ENCODE measurements around the gene CCDC33. TPM values are rescaled to one million over a fixed set of nuclear protein-coding genes. Genes with fewer than 3 reads are reported as not detected.

Gene CCDC33
- total RNA-seq, result 0.32 and 0.63 TPM in 2 replicates
- polyA plus RNA-seq, result 0.86 and 1.3 TPM in 2 replicates

DNA sequence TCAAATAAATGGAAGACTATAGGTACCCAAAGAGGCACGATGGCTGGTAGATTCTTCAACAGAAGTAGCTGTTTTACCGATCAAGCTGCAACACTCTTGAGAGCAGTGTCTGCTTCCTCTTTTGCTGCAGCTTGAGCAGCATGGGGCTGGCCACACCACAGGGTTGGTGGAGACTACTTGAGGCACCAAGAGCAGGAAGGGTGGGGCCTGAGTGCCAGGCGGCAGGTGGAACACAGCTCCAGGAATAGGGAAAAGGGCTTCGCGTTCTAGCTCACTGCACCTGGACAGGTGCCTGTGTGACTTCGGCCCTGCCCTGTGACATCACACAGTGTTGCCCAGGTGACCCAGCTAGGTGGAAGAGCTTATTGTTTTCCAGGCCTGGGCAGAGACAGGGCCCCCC lies at the start of gene CCDC33:
Gene CCDC33 (plus strand): TSS at position 365 of the 400 bp plus-strand sequence. CDS start 394 bp downstream, outside the sequence.
- Histone ChIP-seq H3K4me3 (no peak within 1 kb of the TSS), H4K20me1 (ENCODE audit: insufficient read depth, poor library complexity, severe bottlenecking) (no peaks in the 10 kb centered on the region), H3K79me2 (no peaks in the 10 kb centered on the region), H3K27ac (no peak within 1 kb of the TSS), H3K27me3 (no peaks in the 10 kb centered on the region), H3K9me3 (ENCODE audit: low read depth) (no peaks in the 10 kb centered on the region), H3K36me3 (replicated peaks; ENCODE audit: insufficient read depth, low read depth) (no peaks in the 10 kb centered on the region), H2AFZ (no peak within 1 kb of the TSS), H3K9me2 (replicated peaks; ENCODE audit: insufficient read depth) (no peaks in the 10 kb centered on the region), H3K4me2 (no peak within 1 kb of the TSS), H3K4me1 (ENCODE audit: insufficient read depth) (peaks cover 4% of the 10 kb centered on the region)
- no peak for TF ChIP-seq EZH2phosphoT487 (IDR thresholded peaks at IDR 0.05; ENCODE audit: low read depth, severe bottlenecking, unreplicated experiment)
- TF ChIP-seq CTCF (IDR thresholded peaks at IDR 0.05; ENCODE audit: poor library complexity), result no peak
- TF ChIP-seq EZH2 (IDR thresholded peaks at IDR 0.05; ENCODE audit: borderline replicate concordance), result no peak
- WGBS (ENCODE audit: low lambda C conversion rate, missing lambda C conversion rate), result 92% methylated on average over 6 of the region's 6 CpGs
- DNase-seq (ENCODE audit: low spot score), result no peak

GRCh38 chr15:74188216-74188615 lies 47.9 kb upstream of the CCDC33 start:
- no peak for DNase-seq (ENCODE audit: low spot score)
- no peaks in the 10 kb centered on the region for H3K36me3 ChIP-seq (replicated peaks; ENCODE audit: insufficient read depth, low read depth)
- H3K27ac ChIP-seq, result no peak overlapping the region
- TF ChIP-seq EZH2 (IDR thresholded peaks at IDR 0.05; ENCODE audit: borderline replicate concordance), result no peak
- TF ChIP-seq EZH2phosphoT487 (IDR thresholded peaks at IDR 0.05; ENCODE audit: low read depth, severe bottlenecking, unreplicated experiment), result no peak
- no peak for TF ChIP-seq CTCF (IDR thresholded peaks at IDR 0.05; ENCODE audit: poor library complexity)
- no peak overlapping the region for H3K4me2 ChIP-seq
- no peak overlapping the region for H3K4me3 ChIP-seq
- no peaks in the 10 kb centered on the region for H3K27me3 ChIP-seq
- H3K9me3 ChIP-seq (ENCODE audit: low read depth), result no peaks in the 10 kb centered on the region
- no peaks in the 10 kb centered on the region for H3K9me2 ChIP-seq (replicated peaks; ENCODE audit: insufficient read depth)
- H3K4me1 ChIP-seq (ENCODE audit: insufficient read depth), result no peaks in the 10 kb centered on the region
- no peak overlapping the region for H2AFZ ChIP-seq
- 86% methylated on average over 11 of the region's 11 CpGs for WGBS (ENCODE audit: low lambda C conversion rate, missing lambda C conversion rate)
- H3K79me2 ChIP-seq, result no peaks in the 10 kb centered on the region
- H4K20me1 ChIP-seq (ENCODE audit: insufficient read depth, poor library complexity, severe bottlenecking), result no peaks in the 10 kb centered on the region

DNA sequence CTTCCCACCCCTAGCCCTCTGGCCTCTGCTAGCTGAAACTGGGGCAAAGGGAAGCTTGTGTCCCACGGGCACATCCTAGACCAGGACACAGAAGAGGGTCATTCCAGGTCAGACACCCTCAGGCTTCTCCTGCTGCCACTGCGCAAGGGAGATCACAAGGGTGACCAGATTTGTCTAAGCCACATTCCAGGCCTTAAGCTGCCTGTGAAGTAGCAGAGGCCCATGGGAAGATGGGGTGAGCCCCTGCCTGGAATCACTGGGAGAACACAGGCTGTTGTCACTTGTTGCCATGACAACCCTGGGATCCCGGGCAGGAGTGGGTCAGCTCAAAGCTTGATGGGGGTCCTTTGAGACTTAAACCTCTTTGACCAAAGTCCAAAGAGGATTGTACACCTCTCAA lies 44.3 kb upstream of the CCDC33 start:
- TF ChIP-seq EZH2 (IDR thresholded peaks at IDR 0.05; ENCODE audit: borderline replicate concordance) (no peak), CTCF (IDR thresholded peaks at IDR 0.05; ENCODE audit: poor library complexity) (no peak), EZH2phosphoT487 (IDR thresholded peaks at IDR 0.05; ENCODE audit: low read depth, severe bottlenecking, unreplicated experiment) (no peak)

GRCh38 chr15:74192751-74193150 lies 43.4 kb upstream of the CCDC33 start:
- Histone ChIP-seq H3K9me2 (replicated peaks; ENCODE audit: insufficient read depth) (no peaks in the 10 kb centered on the region), H3K27ac (no peak overlapping the region), H2AFZ (no peak overlapping the region), H3K9me3 (ENCODE audit: low read depth) (no peaks in the 10 kb centered on the region), H4K20me1 (ENCODE audit: insufficient read depth, poor library complexity, severe bottlenecking) (no peaks in the 10 kb centered on the region), H3K4me2 (no peak overlapping the region), H3K4me1 (ENCODE audit: insufficient read depth) (peaks cover 12% of the 10 kb centered on the region), H3K79me2 (peaks cover 3% of the 10 kb centered on the region), H3K4me3 (no peak overlapping the region), H3K27me3 (no peaks in the 10 kb centered on the region), H3K36me3 (replicated peaks; ENCODE audit: insufficient read depth, low read depth) (no peaks in the 10 kb centered on the region)
- TF ChIP-seq EZH2phosphoT487 (IDR thresholded peaks at IDR 0.05; ENCODE audit: low read depth, severe bottlenecking, unreplicated experiment) (no peak), EZH2 (IDR thresholded peaks at IDR 0.05; ENCODE audit: borderline replicate concordance) (no peak)
- DNase-seq (ENCODE audit: low spot score), result no peak
- 88% methylated on average over 5 of the region's 5 CpGs for WGBS (ENCODE audit: low lambda C conversion rate, missing lambda C conversion rate)

More for the DNA sequence above, 44.3 kb upstream of the CCDC33 start:
- Histone ChIP-seq H3K4me2 (no peak overlapping the region), H2AFZ (no peak overlapping the region), H3K27ac (no peak overlapping the region), H3K36me3 (replicated peaks; ENCODE audit: insufficient read depth, low read depth) (no peaks in the 10 kb centered on the region), H3K9me2 (replicated peaks; ENCODE audit: insufficient read depth) (no peaks in the 10 kb centered on the region), H3K79me2 (no peaks in the 10 kb centered on the region), H3K4me1 (ENCODE audit: insufficient read depth) (peaks cover 12% of the 10 kb centered on the region), H3K9me3 (ENCODE audit: low read depth) (no peaks in the 10 kb centered on the region), H4K20me1 (ENCODE audit: insufficient read depth, poor library complexity, severe bottlenecking) (no peaks in the 10 kb centered on the region), H3K27me3 (no peaks in the 10 kb centered on the region), H3K4me3 (no peak overlapping the region)
- no peak for DNase-seq (ENCODE audit: low spot score)
- WGBS (ENCODE audit: low lambda C conversion rate, missing lambda C conversion rate), result 65% methylated on average over 3 of the region's 3 CpGs
